Mesenchymal stem cell (in vitro differentiated cells and primary cell): ENCODE results near the gene MRTFA.

ENCODE experiments used
- DNase-seq: peaks from one replicate; pipeline ENCODE4 v3.0.0-alpha.2; 2013
- H2AFZ ChIP-seq: one replicate; pipeline ENCODE4 v1.6.1; 2013; ENCODE audit warnings: low read depth, mild to moderate bottlenecking, control low read depth, inconsistent platforms, low read length, moderate library complexity
- H2AK5ac ChIP-seq: 2 replicates; pipeline ENCODE4 v1.6.1; 2013; ENCODE audit warnings: low read length, moderate library complexity, mild to moderate bottlenecking, inconsistent platforms; ENCODE audit not compliant: severe bottlenecking
- H2BK120ac ChIP-seq: one replicate; pipeline ENCODE4 v1.6.1; 2013; ENCODE audit warnings: low read depth, mild to moderate bottlenecking, inconsistent platforms, low read length, moderate library complexity
- H2BK12ac ChIP-seq, 2 experiments: one replicate each; pipeline ENCODE4 v1.6.1; 2013; ENCODE audit warnings: inconsistent platforms in 2 of 2, low read length in 2 of 2, mild to moderate bottlenecking in 2 of 2, moderate library complexity in 2 of 2, control low read depth in 1 of 2
- H2BK15ac ChIP-seq: one replicate; pipeline ENCODE4 v1.6.1; 2013; ENCODE audit warnings: mild to moderate bottlenecking, low read depth, inconsistent platforms; ENCODE audit not compliant: poor library complexity, severe bottlenecking
- H2BK5ac ChIP-seq: 2 replicates; pipeline ENCODE4 v1.6.1; 2013; ENCODE audit warnings: low read depth, mild to moderate bottlenecking, low read length, control low read depth, inconsistent platforms; ENCODE audit not compliant: poor library complexity, severe bottlenecking
- H3K14ac ChIP-seq, 2 experiments: one replicate each; pipeline ENCODE4 v1.6.1; 2013; ENCODE audit warnings: inconsistent platforms in 2 of 2, low read length in 2 of 2, control low read depth in 1 of 2, mild to moderate bottlenecking in 1 of 2, moderate library complexity in 1 of 2
- H3K18ac ChIP-seq, 2 experiments: one replicate each; pipeline ENCODE4 v1.6.1; 2013; ENCODE audit warnings: inconsistent platforms in 2 of 2, low read length in 2 of 2, control low read depth in 1 of 2, low read depth in 1 of 2, mild to moderate bottlenecking in 1 of 2
- H3K23ac ChIP-seq, 2 experiments: one replicate each; pipeline ENCODE4 v1.6.1; 2013; ENCODE audit warnings: inconsistent platforms in 2 of 2, low read length in 2 of 2, mild to moderate bottlenecking in 2 of 2, moderate library complexity in 2 of 2, control low read depth in 1 of 2
- H3K27ac ChIP-seq: 2 replicates; pipeline ENCODE4 v1.5.1; 2013; ENCODE audit warnings: mild to moderate bottlenecking, moderate library complexity, low read length, control low read depth, inconsistent platforms; ENCODE audit not compliant: poor library complexity, severe bottlenecking
- H3K27me3 ChIP-seq, 2 experiments: 2 replicates each; pipeline versions ENCODE4 v1.6.1 to v1.7.0; 2013; ENCODE audit warnings: low read length in 2 of 2, mild to moderate bottlenecking in 2 of 2, moderate library complexity in 2 of 2, control low read depth in 1 of 2, inconsistent platforms in 1 of 2; ENCODE audit not compliant: control insufficient read depth in 1 of 2, insufficient read depth in 1 of 2
- H3K36me3 ChIP-seq, 2 experiments: 2 replicates each; pipeline versions ENCODE4 v1.6.1 to v1.7.0; 2013; ENCODE audit warnings: low read length in 2 of 2, control low read depth in 1 of 2, inconsistent platforms in 1 of 2, low read depth in 1 of 2, mild to moderate bottlenecking in 1 of 2; ENCODE audit not compliant: insufficient read depth in 2 of 2, control insufficient read depth in 1 of 2
- H3K4ac ChIP-seq, 2 experiments: one replicate each; pipeline ENCODE4 v1.6.1; 2013; ENCODE audit warnings: inconsistent platforms in 2 of 2, low read length in 2 of 2, mild to moderate bottlenecking in 2 of 2, moderate library complexity in 2 of 2, control low read depth in 1 of 2, low read depth in 1 of 2
- H3K4me1 ChIP-seq: 2 replicates; pipeline ENCODE4 v1.6.1; 2013; ENCODE audit warnings: low read depth, low read length, control low read depth; ENCODE audit not compliant: control insufficient read depth, insufficient read depth
- H3K4me2 ChIP-seq: 2 replicates; pipeline ENCODE4 v1.6.1; 2013; ENCODE audit warnings: low read length, mild to moderate bottlenecking, inconsistent platforms; ENCODE audit not compliant: poor library complexity, severe bottlenecking
- H3K4me3 ChIP-seq, 2 experiments: 2 replicates each; pipeline versions ENCODE4 v1.5.1 to v1.7.0; 2013; ENCODE audit warnings: low read length in 2 of 2, mild to moderate bottlenecking in 2 of 2, control low read depth in 1 of 2, low read depth in 1 of 2; ENCODE audit not compliant: insufficient read depth in 1 of 2
- H3K79me1 ChIP-seq: replicated peaks from 2 replicates; pipeline ENCODE4 v1.6.1; 2013; ENCODE audit warnings: mild to moderate bottlenecking, control low read depth, low read length, inconsistent platforms; ENCODE audit not compliant: poor library complexity, severe bottlenecking
- H3K9ac ChIP-seq: 2 replicates; pipeline ENCODE4 v1.7.0; 2013; ENCODE audit warnings: mild to moderate bottlenecking, low read length, moderate library complexity
- H3K9me3 ChIP-seq: 2 replicates; pipeline ENCODE4 v1.7.0; 2013; ENCODE audit warnings: mild to moderate bottlenecking, low read length; ENCODE audit not compliant: control insufficient read depth
- H4K8ac ChIP-seq: one replicate; pipeline ENCODE4 v1.6.1; 2013; ENCODE audit warnings: inconsistent platforms, mild to moderate bottlenecking, low read length, moderate library complexity
- H4K91ac ChIP-seq: one replicate; pipeline ENCODE4 v1.6.1; 2013; ENCODE audit warnings: mild to moderate bottlenecking, low read length, inconsistent platforms
- WGBS: methylation state at CpG from one replicate; pipeline ENCODE4 v1.1.7; 2013; ENCODE audit warnings: mixed read lengths; 5-methylcytosine and 5-hydroxymethylcytosine counted together

Gene MRTFA

GRCh38 chr22:40434745-40435144 lies 201.8 kb downstream of the MRTFA start:
- H3K9ac ChIP-seq = no peak overlapping the region
- peaks cover 17 to 27% of the 10 kb centered on the region in 2 experiments for H3K36me3 ChIP-seq
- no peak overlapping the region for H3K14ac ChIP-seq
- WGBS = 98% methylated on average over 5 of the region's 5 CpGs
- H4K8ac ChIP-seq = no peak overlapping the region
- no peak overlapping the region for H3K23ac ChIP-seq
- no peak overlapping the region for H3K27ac ChIP-seq
- no peak overlapping the region for H2BK5ac ChIP-seq
- no peak overlapping the region for H3K4me2 ChIP-seq
- H3K4me1 ChIP-seq = peaks cover 5% of the 10 kb centered on the region
- no peak overlapping the region for H3K18ac ChIP-seq
- no peak overlapping the region for H3K4ac ChIP-seq
- no peak overlapping the region for H2BK120ac ChIP-seq
- no peak for DNase-seq
- H3K4me3 ChIP-seq = no peak overlapping the region
- H2AK5ac ChIP-seq = no peak overlapping the region
- no peaks in the 10 kb centered on the region for H3K27me3 ChIP-seq
- no peak overlapping the region for H2BK12ac ChIP-seq
- no peak overlapping the region for H2AFZ ChIP-seq
- no peak overlapping the region for H2BK15ac ChIP-seq
- H3K9me3 ChIP-seq = no peaks in the 10 kb centered on the region
- H3K79me1 ChIP-seq = peaks cover 34% of the 10 kb centered on the region
- no peak overlapping the region for H4K91ac ChIP-seq

GRCh38 chr22:40434106-40434505 lies 202.4 kb downstream of the MRTFA start:
- Histone ChIP-seq H3K18ac (no peak overlapping the region), H3K27me3 (no peaks in the 10 kb centered on the region), H2BK5ac (no peak overlapping the region), H3K23ac (no peak overlapping the region), H4K8ac (no peak overlapping the region), H2AFZ (no peak overlapping the region), H3K4me2 (no peak overlapping the region), H3K4ac (no peak overlapping the region), H4K91ac (no peak overlapping the region), H3K14ac (no peak overlapping the region), H2BK120ac (no peak overlapping the region), H2BK15ac (no peak overlapping the region), H3K9me3 (no peaks in the 10 kb centered on the region), H2AK5ac (no peak overlapping the region), H2BK12ac (no peak overlapping the region), H3K4me3 (no peak overlapping the region), H3K4me1 (peaks cover 5% of the 10 kb centered on the region), H3K27ac (no peak overlapping the region), H3K79me1 (peaks cover 34% of the 10 kb centered on the region), H3K36me3 (peaks cover 23 to 33% of the 10 kb centered on the region in 2 experiments), H3K9ac (no peak overlapping the region)
- WGBS = 96% methylated on average over 3 of the region's 3 CpGs
- peak; percentile 54 for DNase-seq

GRCh38 chr22:40433416-40434090 lies 203.0 kb downstream of the MRTFA start:
- no peak overlapping the region for H4K91ac ChIP-seq
- H3K4ac ChIP-seq = no peak overlapping the region
- no peak overlapping the region for H3K14ac ChIP-seq
- no peak overlapping the region for H2AK5ac ChIP-seq
- H3K9me3 ChIP-seq = no peaks in the 10 kb centered on the region
- WGBS = 100% methylated on average over 2 of the region's 3 CpGs
- peaks cover 5% of the 10 kb centered on the region for H3K4me1 ChIP-seq
- H3K9ac ChIP-seq = no peak overlapping the region
- H2AFZ ChIP-seq = no peak overlapping the region
- no peak overlapping the region for H4K8ac ChIP-seq
- H3K4me3 ChIP-seq = no peak overlapping the region
- H3K4me2 ChIP-seq = no peak overlapping the region
- no peak overlapping the region for H3K23ac ChIP-seq
- H2BK12ac ChIP-seq = no peak overlapping the region
- H3K36me3 ChIP-seq = peaks cover 27 to 39% of the 10 kb centered on the region in 2 experiments
- peaks cover 39% of the 10 kb centered on the region for H3K79me1 ChIP-seq
- no peak for DNase-seq
- no peak overlapping the region for H2BK5ac ChIP-seq
- H3K27me3 ChIP-seq = no peaks in the 10 kb centered on the region
- H3K27ac ChIP-seq = no peak overlapping the region
- H3K18ac ChIP-seq = no peak overlapping the region
- H2BK15ac ChIP-seq = no peak overlapping the region
- H2BK120ac ChIP-seq = no peak overlapping the region

- H2AFZ ChIP-seq = no peak overlapping the region
- H3K9me3 ChIP-seq = no peaks in the 10 kb centered on the region
- H3K27me3 ChIP-seq = no peaks in the 10 kb centered on the region
- H3K4me2 ChIP-seq = no peak overlapping the region
- no peak overlapping the region for H3K18ac ChIP-seq
- H3K4me3 ChIP-seq = no peak overlapping the region
- no peak overlapping the region for H2BK5ac ChIP-seq
- H3K4me1 ChIP-seq = peaks cover 5% of the 10 kb centered on the region
- no peak overlapping the region for H3K27ac ChIP-seq
- no peak overlapping the region for H3K4ac ChIP-seq
- H4K8ac ChIP-seq = no peak overlapping the region
- H3K23ac ChIP-seq = no peak overlapping the region
- no peak overlapping the region for H2BK15ac ChIP-seq
- no peak overlapping the region for H3K9ac ChIP-seq
- H4K91ac ChIP-seq = no peak overlapping the region
- H2BK120ac ChIP-seq = no peak overlapping the region
- no peak overlapping the region for H2BK12ac ChIP-seq
- H3K79me1 ChIP-seq = peaks cover 40% of the 10 kb centered on the region
- no peak for DNase-seq
- no peak overlapping the region for H2AK5ac ChIP-seq
- 94% methylated on average over 2 of the region's 2 CpGs for WGBS
- peaks cover 31 to 48% of the 10 kb centered on the region in 2 experiments for H3K36me3 ChIP-seq
- no peak overlapping the region for H3K14ac ChIP-seq
These were observed 203.9 kb downstream of the MRTFA start for GRCh38 chr22:40432625-40433024.
